ENCODE results near the gene DNAAF1.
"Not testable (repeated sequence)": the region's sequence is repeated elsewhere in the genome, so short reads cannot be mapped to it uniquely, and the experiment has no call there.

Gene DNAAF1

GRCh38 chr16:84212154-84212553 lies 67.0 kb downstream of the DNAAF1 start:
- no peak for DNase-seq
- ATAC-seq, result no peak

GRCh38 chr16:84212631-84213030 lies 67.5 kb downstream of the DNAAF1 start:
- DNase-seq (no peak), ATAC-seq (no peak)

GRCh38 chr16:84214451-84215066 lies 69.5 kb downstream of the DNAAF1 start:
- ATAC-seq, result no peak

GRCh38 chr16:84215531-84215930 lies 70.4 kb downstream of the DNAAF1 start:
- ATAC-seq, result no peak
- no peak for DNase-seq

More at GRCh38 chr16:84214451-84215066, 69.5 kb downstream of the DNAAF1 start:
- DNase-seq, result no peak

GRCh38 chr16:84216144-84216543 lies 71.0 kb downstream of the DNAAF1 start:
- not testable (repeated sequence) for ATAC-seq, DNase-seq

- ATAC-seq, result no peak
- no peak for DNase-seq
Measured at GRCh38 chr16:84218176-84218823, 73.2 kb downstream of the DNAAF1 start.

GRCh38 chr16:84218956-84219355 lies 73.8 kb downstream of the DNAAF1 start:
- DNase-seq, result no peak
- ATAC-seq, result no peak

GRCh38 chr16:84220851-84221250 lies 75.7 kb downstream of the DNAAF1 start:
- no peak for ATAC-seq
- DNase-seq, result no peak

- ATAC-seq (no peak), DNase-seq (no peak)
Measured at GRCh38 chr16:84223456-84223855, 78.3 kb downstream of the DNAAF1 start.

GRCh38 chr16:84224554-84224953 lies 79.4 kb downstream of the DNAAF1 start:
- DNase-seq, result no peak
- ATAC-seq, result no peak

GRCh38 chr16:84225126-84225525 lies 80.0 kb downstream of the DNAAF1 start:
- no peak for DNase-seq
- ATAC-seq, result no peak

- ATAC-seq (no peak), DNase-seq (no peak)
Measured at GRCh38 chr16:84225571-84225970, 80.5 kb downstream of the DNAAF1 start.

- DNase-seq, result no peak
Measured at GRCh38 chr16:84226026-84226425, 80.9 kb downstream of the DNAAF1 start.

More at GRCh38 chr16:84226026-84226425, 80.9 kb downstream of the DNAAF1 start:
- ATAC-seq, result no peak
